ENCODE measurements around the gene KIZ.
"Not testable (repeated sequence)": the region's sequence is repeated elsewhere in the genome, so short reads cannot be mapped to it uniquely, and the experiment has no call there.

The KIZ gene

DNA sequence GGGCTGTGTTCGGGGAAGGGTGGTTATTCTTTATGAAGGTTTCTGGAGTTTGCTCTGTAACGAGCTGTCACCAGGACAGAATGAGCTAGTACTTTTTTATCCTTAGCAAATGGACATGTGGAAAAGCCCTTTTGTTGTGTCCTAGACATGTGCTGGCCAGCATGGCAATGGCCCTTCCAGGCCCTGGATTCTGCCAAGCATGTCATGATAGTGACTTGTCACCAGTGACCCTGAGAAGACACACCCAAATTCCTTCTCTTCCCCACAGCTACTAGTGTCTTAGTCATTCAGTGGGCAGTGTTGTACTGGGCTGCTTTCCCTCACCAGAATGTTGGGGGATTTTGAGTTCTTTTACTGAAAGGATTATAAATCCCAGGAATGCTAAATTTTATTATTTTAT lies 103.3 kb downstream of the KIZ start:
- no peak for DNase-seq (ENCODE audit: low read depth in 2 of 2)

DNA sequence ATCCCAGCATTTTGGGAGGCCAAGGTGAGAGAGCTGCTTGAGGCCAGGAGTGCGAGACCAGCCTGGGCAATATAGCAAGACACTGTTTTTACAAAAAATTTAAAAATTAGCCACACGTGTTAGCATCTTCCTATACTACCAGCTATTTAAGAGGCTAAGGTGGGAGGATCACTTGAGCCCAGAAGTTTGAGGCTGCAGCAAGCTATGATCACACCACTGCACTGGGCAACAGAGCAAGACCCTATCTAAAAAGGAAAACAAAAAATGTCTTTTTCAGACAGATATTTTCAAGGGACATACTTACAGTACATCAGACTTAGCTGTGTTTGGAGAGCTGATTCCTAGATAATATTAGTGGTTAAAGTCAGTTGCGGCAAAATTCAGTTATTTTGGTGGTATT lies 104.3 kb downstream of the KIZ start:
- no peak for DNase-seq (ENCODE audit: low read depth in 2 of 2)

- DNase-seq (ENCODE audit: low read depth in 2 of 2), result no peak
Observed at GRCh38 chr20:21230686-21231085, 104.8 kb downstream of the KIZ start.

GRCh38 chr20:21232546-21233280 lies 106.8 kb downstream of the KIZ start:
- DNase-seq (ENCODE audit: low read depth in 2 of 2), result no peak

DNA sequence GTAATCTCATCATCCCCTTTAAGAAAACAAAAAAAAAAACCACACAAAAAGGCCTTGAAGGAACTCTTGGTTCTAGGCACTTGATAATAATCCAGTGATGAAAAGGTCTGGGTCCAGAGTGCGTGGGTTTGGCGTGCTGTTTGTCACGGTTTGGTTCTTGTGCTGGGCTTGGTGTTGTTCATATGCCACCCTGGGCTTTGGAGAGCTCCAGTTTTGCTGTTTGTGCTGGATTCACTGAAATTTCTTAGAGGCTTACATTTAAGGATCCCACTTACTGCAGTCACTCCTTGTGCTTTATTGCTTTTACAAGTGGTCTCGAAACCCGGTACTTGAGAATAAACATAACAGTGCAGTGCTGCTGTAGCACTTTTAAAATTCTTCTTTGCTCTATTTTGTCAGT lies 108.4 kb downstream of the KIZ start:
- no peak for DNase-seq (ENCODE audit: low read depth in 2 of 2)

DNA sequence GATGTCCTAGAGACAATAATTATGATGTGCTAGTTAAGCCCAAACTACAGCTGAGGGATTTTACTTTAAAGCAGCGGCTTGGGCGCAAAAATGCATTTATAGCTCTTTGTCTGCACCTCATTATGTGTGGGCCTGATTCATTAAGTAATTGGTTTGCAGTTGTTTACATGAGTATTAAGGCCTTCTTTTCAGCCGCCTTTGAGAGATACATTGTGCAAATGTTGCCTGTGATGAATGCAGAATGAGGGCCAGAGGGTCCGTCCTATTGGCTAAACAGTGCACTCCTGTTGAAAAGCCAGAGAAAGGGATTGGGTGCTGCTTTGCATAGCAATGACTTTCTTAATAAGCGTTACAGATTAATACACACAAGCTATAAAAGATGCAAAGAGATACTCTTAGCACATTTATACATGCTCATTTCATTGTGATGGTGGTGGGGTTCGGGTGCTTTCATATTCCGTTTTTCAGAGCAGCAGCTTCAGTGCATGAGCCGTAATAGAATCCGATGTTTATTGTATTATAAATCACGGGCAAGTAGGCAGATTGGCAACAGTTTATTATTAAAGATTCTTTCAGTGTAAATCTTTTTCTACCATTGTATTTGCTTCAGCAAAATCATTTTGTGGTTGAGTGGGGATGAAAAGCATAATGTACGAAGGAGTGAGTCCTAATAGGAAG lies 109.1 kb downstream of the KIZ start:
- DNase-seq (ENCODE audit: low read depth in 2 of 2), result no peak

DNA sequence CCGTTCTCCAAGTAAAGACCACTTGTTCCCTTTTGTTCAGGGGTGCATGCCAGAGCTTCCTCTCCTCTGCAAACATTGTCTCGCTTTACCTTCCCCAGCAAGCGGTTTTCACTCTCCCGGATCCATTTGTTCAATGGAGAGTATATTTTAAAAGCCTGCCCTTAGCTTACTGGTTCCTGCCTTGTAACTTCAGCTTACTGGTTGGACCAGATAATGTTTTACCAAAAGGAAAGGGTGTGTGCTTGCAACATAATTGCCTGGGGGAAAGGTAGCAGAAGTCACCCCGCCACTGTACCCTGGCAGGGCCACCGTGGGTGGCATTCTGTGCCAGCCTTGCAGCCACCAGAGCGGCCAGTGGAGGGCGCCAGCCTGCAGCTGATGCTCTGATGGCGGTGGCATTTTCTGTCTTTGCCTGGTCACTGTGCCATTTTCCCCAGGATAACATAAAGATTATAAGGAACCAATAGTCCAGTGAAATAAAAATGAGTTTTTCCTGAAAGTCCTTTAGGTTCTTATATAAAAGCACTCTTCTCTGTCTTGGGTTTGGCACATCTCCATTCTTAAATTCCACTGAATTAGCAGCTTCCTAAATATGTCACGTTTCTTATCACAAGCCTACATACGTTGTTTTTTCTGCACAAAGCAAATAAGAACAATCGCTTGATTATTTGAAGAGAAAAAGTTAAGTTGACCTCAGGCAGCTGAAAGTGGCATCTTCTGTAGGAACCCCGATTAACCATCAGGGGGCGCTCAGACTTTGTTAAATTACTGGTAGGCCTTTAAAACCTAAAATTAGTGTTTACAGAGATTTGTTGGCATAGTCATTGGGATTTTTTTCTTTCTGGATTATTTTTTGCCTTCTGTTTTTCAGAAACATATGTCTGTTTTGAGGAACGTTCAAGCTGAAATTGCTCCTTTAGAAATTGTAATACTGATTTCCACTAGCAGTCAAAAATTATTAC lies 109.9 kb downstream of the KIZ start:
- peak; percentile 24 to 31 for DNase-seq (ENCODE audit: low read depth in 2 of 2)

- DNase-seq (ENCODE audit: low read depth in 2 of 2), result no peak
Observed at GRCh38 chr20:21237956-21238799, 112.3 kb downstream of the KIZ start.

GRCh38 chr20:21238818-21239536 lies 113.1 kb downstream of the KIZ start:
- DNase-seq (ENCODE audit: low read depth in 2 of 2), result no peak

- no peak for DNase-seq (ENCODE audit: low read depth in 2 of 2)
Observed at GRCh38 chr20:21240394-21240793, 114.5 kb downstream of the KIZ start.

DNA sequence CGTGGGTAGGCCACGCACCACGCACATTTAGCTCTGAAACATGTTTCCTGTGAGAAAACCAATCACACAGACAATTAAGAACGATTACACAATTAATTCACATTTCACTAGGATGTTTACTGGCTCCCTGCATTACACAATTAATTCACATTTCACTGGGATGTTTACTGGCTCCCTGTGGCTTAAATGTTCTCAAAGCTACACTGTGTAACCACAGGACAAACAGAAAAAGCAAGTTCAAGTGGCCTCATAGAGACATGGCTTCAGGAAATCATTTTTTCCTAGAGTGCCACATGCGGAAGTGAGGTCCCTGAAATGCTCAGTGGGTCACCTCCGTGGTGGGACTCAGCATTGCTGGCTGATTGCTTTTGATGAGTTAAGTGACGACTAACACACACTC lies 115.5 kb downstream of the KIZ start:
- DNase-seq (ENCODE audit: low read depth in 2 of 2), result no peak

- DNase-seq (ENCODE audit: low read depth in 2 of 2), result no peak
Observed at GRCh38 chr20:21243811-21244210, 117.9 kb downstream of the KIZ start.

DNA sequence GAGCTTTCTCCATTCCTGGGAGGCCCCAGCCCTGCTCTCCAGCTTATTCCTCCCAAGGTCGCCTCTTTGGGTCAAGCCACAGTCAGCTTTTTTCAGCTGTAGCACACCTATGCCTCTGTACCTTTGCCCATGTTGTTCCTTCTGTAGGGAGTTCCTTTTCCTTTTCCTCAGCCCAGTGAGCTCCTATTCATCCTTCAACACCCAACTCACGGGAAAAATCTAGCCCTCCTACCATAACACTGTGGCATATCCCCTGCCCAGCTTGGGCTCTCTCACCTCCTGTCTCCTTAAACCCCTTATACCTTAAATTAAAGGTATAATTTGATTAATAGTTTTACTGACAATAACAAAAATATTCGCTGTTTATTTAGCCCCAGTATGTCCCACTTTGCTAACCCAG lies 118.9 kb downstream of the KIZ start:
- no peak for DNase-seq (ENCODE audit: low read depth in 2 of 2)

DNA sequence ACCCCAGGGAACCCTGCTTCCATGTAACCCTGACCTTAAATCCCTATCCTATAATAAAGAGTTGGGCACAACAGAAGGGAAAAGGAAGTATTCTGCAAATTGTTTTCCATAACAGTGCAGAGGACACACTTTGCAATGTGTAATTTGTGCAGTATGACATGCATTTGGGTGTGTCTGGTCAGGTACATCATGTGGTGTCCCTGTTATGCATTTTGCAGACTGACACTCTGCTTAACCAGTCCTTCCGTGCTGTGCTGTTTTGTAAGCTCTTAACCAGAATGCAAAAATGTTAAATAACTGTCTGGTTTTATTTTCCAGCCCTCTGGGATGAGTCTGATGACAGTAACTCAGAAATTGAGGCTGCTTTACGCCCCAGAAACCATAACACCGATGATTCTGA lies 120.3 kb downstream of the KIZ start:
- no peak for DNase-seq (ENCODE audit: low read depth in 2 of 2)

GRCh38 chr20:21247603-21248095 lies 121.8 kb downstream of the KIZ start:
- not testable (repeated sequence) for DNase-seq (ENCODE audit: low read depth in 2 of 2)

- DNase-seq (ENCODE audit: low read depth in 2 of 2), result no peak
Observed at GRCh38 chr20:21251278-21251677, 125.4 kb downstream of the KIZ start.

GRCh38 chr20:21257192-21257591 lies 131.3 kb downstream of the KIZ start:
- DNase-seq (ENCODE audit: low read depth in 2 of 2), result no peak

DNA sequence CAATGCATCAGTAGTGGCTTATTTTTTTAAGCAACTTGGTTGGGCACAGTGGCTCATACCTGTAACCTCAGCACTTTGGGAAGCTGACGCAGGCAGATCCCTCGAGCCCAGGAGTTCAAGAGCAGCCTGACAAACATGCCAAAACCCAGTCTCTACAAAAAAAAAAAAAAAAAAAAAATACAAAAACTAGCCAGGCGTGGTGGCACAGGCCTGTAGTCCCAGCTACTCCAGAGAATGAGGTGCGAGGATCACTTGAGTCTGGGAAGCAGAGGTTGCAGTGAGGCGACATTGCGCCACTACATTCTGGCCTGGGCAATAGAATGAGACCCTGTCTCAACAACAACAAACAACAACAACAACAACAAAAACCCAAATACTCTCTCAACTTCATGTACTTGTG lies 132.5 kb downstream of the KIZ start:
- no peak for DNase-seq (ENCODE audit: low read depth in 2 of 2)

DNA sequence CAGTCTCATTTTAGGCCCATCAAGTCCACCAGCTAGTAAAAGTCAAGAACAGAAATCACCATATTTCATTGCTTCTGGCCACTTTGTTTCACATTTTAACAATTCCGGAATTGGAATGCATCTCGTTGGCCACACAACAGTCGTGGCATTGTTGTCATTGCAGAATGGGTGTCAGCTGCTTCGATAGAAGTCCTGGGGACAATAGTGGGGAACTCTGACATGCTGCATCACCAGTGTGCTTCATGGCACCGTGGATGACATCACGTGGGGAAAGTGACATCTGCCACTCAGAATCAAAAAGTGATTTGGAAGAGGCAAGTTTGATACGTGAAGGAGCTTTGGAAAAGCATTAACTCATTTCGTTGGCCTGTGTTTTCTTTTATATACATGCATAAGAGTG lies 133.5 kb downstream of the KIZ start:
- no peak for DNase-seq (ENCODE audit: low read depth in 2 of 2)

DNA sequence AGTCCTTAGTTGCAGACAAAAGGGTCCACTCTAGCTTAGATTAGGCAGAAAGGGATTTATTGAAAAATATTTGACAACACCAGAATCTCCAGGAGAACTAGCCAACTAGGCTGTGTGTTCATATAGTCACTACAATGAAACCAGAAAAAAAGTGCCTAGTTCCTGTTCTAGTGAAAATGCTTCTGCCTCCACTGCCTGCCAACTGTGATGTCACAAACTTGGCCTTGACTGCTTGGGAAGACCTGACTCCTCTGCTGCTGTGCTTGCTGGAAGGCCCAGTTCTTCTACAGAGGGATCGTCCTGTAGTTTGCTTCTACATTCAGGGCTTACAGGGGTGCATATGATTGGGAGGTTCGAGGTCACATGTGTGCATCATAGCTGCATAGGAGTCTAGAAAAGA lies 136.9 kb downstream of the KIZ start:
- DNase-seq (ENCODE audit: low read depth in 2 of 2), result no peak
